Sigmoid colon (tissue), 7 donors: ENCODE data around the gene KL. TPM values are rescaled to one million over a fixed set of nuclear protein-coding genes. Genes with fewer than 3 reads are reported as not detected.

Experiments
- DNase-seq: peaks from one replicate; pipeline ENCODE4 v3.0.0-alpha.2; 2019
- H3K27ac ChIP-seq, 4 donors: fragments of 200-600 bp; sonication (generic); one replicate each; pipeline ENCODE4 v1.5.1; 2016 to 2019; ENCODE audit warnings: mild to moderate bottlenecking in 1 of 4
- H3K27me3 ChIP-seq, 3 donors: fragments of 200-600 bp; sonication (generic); one replicate each; pipeline ENCODE4 v1.5.1; 2019; ENCODE audit warnings: mild to moderate bottlenecking in 1 of 3
- H3K36me3 ChIP-seq, 4 donors: fragments of 200-600 bp; sonication (generic); one replicate each; pipeline ENCODE4 v1.5.1; 2016 to 2019
- H3K4me1 ChIP-seq, 4 donors: fragments of 200-600 bp; sonication (generic); one replicate each; pipeline ENCODE4 v1.5.1; 2017 to 2019
- H3K4me3 ChIP-seq, 4 donors: fragments of 200-600 bp; sonication (generic); one replicate each; pipeline ENCODE4 v1.5.1; 2017 to 2019; ENCODE audit warnings: mild to moderate bottlenecking in 2 of 4, moderate library complexity in 1 of 4
- H3K9me3 ChIP-seq, 4 donors: fragments of 200-600 bp in 3 of 4; sonication (generic) in 3 of 4; one replicate each; pipeline versions ENCODE4 v1.5.1 to v1.6.1; 2013 to 2019
- CTCF ChIP-seq, 4 experiments: fragments of 450-650 bp in 3 of 4; fragments of 200-600 bp in 1 of 4; IDR thresholded peaks; one replicate each; pipeline ENCODE4 v1.5.1; 2016 to 2019; ENCODE audit warnings: antibody characterized with exemption in 4 of 4, mild to moderate bottlenecking in 3 of 4, moderate library complexity in 2 of 4
- EP300 ChIP-seq, 4 donors: sonication (generic); formaldehyde crosslinking; IDR thresholded peaks; one replicate each; pipeline ENCODE4 v1.6.1; 2017; ENCODE audit warnings: antibody characterized with exemption in 4 of 4
- POLR2A ChIP-seq, 2 donors: fragments of 450-650 bp; IDR thresholded peaks; one replicate each; pipeline ENCODE4 v1.6.1; 2016; ENCODE audit warnings: antibody characterized with exemption in 2 of 2, mild to moderate bottlenecking in 2 of 2, moderate library complexity in 2 of 2
- POLR2AphosphoS5 ChIP-seq, 4 donors: sonication (generic); formaldehyde crosslinking; IDR thresholded peaks; one replicate each; pipeline ENCODE4 v1.6.1; 2017; ENCODE audit warnings: antibody characterized with exemption in 4 of 4
- WGBS, 2 donors: extraction: QIAGEN DNeasy Blood & Tissue Kit; methylation state at CpG; one replicate each; pipeline ENCODE4 v1.1.7; 2013; 5-methylcytosine and 5-hydroxymethylcytosine counted together
- intact Hi-C: fragments of 100-400 bp; cut with DNase I; formaldehyde crosslinking; loops from one replicate; pipeline ENCODE4 v1.15.1; 2023
- polyA plus RNA-seq, 3 donors: library from polyadenylated mRNA; stranded (reverse); fragments of 200-250 nt; gene quantifications; one replicate each; pipeline ENCODE4 v1.2.3, GENCODE V29; 2013
- total RNA-seq, 4 donors: library from RNA; depleted of rRNA; stranded (reverse); fragments of >200 nt; gene quantifications; one replicate each; pipeline ENCODE4 v1.1.0, GENCODE V29; 2016
- donor health status: healthy with polysubstance abuse.
- donor health status: Bipolar disorder and iron deficiency.
- donor health status: healthy.

The KL gene
- total and polyA plus RNA-seq, 7 donors, result 0.23 to 6.4 (median 3.8) TPM

- Histone ChIP-seq H3K9me3 (peaks cover 0 to 8% (median 3%) of the 10 kb centered on the region in 4 donors), H3K27ac (no peak overlapping the region), H3K4me3 (no peak overlapping the region), H3K36me3 (no peaks in the 10 kb centered on the region), H3K4me1 (peaks cover 0 to 5% (median 0%) of the 10 kb centered on the region in 4 donors), H3K27me3 (no peaks in the 10 kb centered on the region)
- 82 to 93% methylated on average over 2 of the region's 2 CpGs for WGBS, 2 donors
- no peak for TF ChIP-seq POLR2AphosphoS5 (IDR thresholded peaks at IDR 0.05)
- TF ChIP-seq POLR2A (IDR thresholded peaks at IDR 0.05), result no peak
- TF ChIP-seq EP300 (IDR thresholded peaks at IDR 0.05), result no peak
- TF ChIP-seq CTCF (IDR thresholded peaks at IDR 0.05), result no peak
- intact Hi-C loops, result no loop called here
- DNase-seq, result no peak
Observed at GRCh38 chr13:33007237-33007636, 9.0 kb upstream of the KL start.

GRCh38 chr13:33007950-33008349 lies 8.3 kb upstream of the KL start:
- intact Hi-C loops, result no loop called here
- H3K4me3 ChIP-seq, result no peak overlapping the region
- no peak overlapping the region for H3K27ac ChIP-seq
- peaks cover 0 to 8% (median 3%) of the 10 kb centered on the region in 4 donors for H3K9me3 ChIP-seq
- H3K27me3 ChIP-seq, result no peaks in the 10 kb centered on the region
- WGBS, 2 donors, result 93 to 94% methylated on average over 3 of the region's 3 CpGs
- H3K4me1 ChIP-seq, result peaks cover 0 to 5% (median 0%) of the 10 kb centered on the region in 4 donors
- TF ChIP-seq CTCF (IDR thresholded peaks at IDR 0.05) (no peak), EP300 (IDR thresholded peaks at IDR 0.05) (no peak), POLR2A (IDR thresholded peaks at IDR 0.05) (no peak), POLR2AphosphoS5 (IDR thresholded peaks at IDR 0.05) (no peak)
- no peaks in the 10 kb centered on the region for H3K36me3 ChIP-seq
- DNase-seq, result no peak

- no peak for DNase-seq
- intact Hi-C loops, result no loop called here
- Histone ChIP-seq H3K27me3 (no peaks in the 10 kb centered on the region), H3K4me3 (no peak overlapping the region), H3K27ac (no peak overlapping the region), H3K9me3 (peaks cover 0 to 8% (median 3%) of the 10 kb centered on the region in 4 donors), H3K4me1 (peaks cover 0 to 5% (median 0%) of the 10 kb centered on the region in 4 donors), H3K36me3 (no peaks in the 10 kb centered on the region)
- TF ChIP-seq CTCF (IDR thresholded peaks at IDR 0.05), result no peak
- TF ChIP-seq POLR2AphosphoS5 (IDR thresholded peaks at IDR 0.05), result no peak
- no peak for TF ChIP-seq EP300 (IDR thresholded peaks at IDR 0.05)
- no peak for TF ChIP-seq POLR2A (IDR thresholded peaks at IDR 0.05)
- WGBS, 2 donors, result 67 to 77% methylated on average over 5 of the region's 5 CpGs
Observed at GRCh38 chr13:33008946-33009722, 7.1 kb upstream of the KL start.

GRCh38 chr13:33011828-33012470 lies 4.3 kb upstream of the KL start:
- Histone ChIP-seq H3K27me3 (no peaks in the 10 kb centered on the region), H3K4me1 (peaks cover 0 to 12% (median 2%) of the 10 kb centered on the region in 4 donors), H3K4me3 (no peak overlapping the region), H3K9me3 (peaks cover 0 to 8% (median 3%) of the 10 kb centered on the region in 4 donors), H3K36me3 (no peaks in the 10 kb centered on the region), H3K27ac (no peak overlapping the region)
- intact Hi-C loops, result loop anchor here (10.0 kb wide), 3 partner anchors 307 to 523 kb away; no protein-coding TSS in a partner anchor
- TF ChIP-seq EP300 (IDR thresholded peaks at IDR 0.05) (no peak), CTCF (IDR thresholded peaks at IDR 0.05) (no peak), POLR2AphosphoS5 (IDR thresholded peaks at IDR 0.05) (no peak), POLR2A (IDR thresholded peaks at IDR 0.05) (no peak)
- DNase-seq, result no peak
- 76% methylated on average over 5 of the region's 5 CpGs for WGBS, 2 donors
